Measurements from ENCODE around the gene ERLEC1. TPM values are rescaled to one million over a fixed set of nuclear protein-coding genes. Genes with fewer than 3 reads are reported as not detected.
"Not testable (repeated sequence)": the region's sequence is repeated elsewhere in the genome, so short reads cannot be mapped to it uniquely, and the experiment has no call there.

The ERLEC1 gene
- total RNA-seq, 1 experiment from 2014 or later: 35.7 TPM

GRCh38 chr2:53820711-53821110 is 33.9 kb downstream of the ERLEC1 start:
- Histone ChIP-seq H3K4me1 (replicated peaks; ENCODE audit: insufficient read depth) (no peaks in the 10 kb centered on the region), H3K9me2 (ENCODE audit: insufficient read depth) (no peaks in the 10 kb centered on the region), H3F3A (ENCODE audit: insufficient read depth, low read depth) (peaks cover 9% of the 10 kb centered on the region; the same call in 1 of the 2 replicates), H2AFZ (no peak overlapping the region), H3K36me3 (ENCODE audit: low read depth) (peaks cover 13% of the 10 kb centered on the region; the same call in 1 of the 2 replicates), H3K9me3 (ENCODE audit: insufficient read depth, low read depth) (no peaks in the 10 kb centered on the region), H3K79me2 (ENCODE audit: low read depth) (no peaks in the 10 kb centered on the region), H3K27ac (no peak overlapping the region), H3K27me3 (ENCODE audit: insufficient read depth, low read depth) (no peaks in the 10 kb centered on the region), H3K4me2 (no peak overlapping the region), H4K20me1 (ENCODE audit: insufficient read depth) (no peaks in the 10 kb centered on the region; the same call in 1 of the 2 replicates), H3K4me3 (no peak overlapping the region)
- ChIA-PET POLR2A (ENCODE audit: unreplicated experiment) (no interaction called here), CTCF (no interaction called here)
- DNase-seq: peak in 1 of 2 experiments; percentile 57
- TF ChIP-seq EZH2 (IDR thresholded peaks at IDR 0.05; ENCODE audit: low read depth): no peak
- TF ChIP-seq CTCF (conservative IDR thresholded peaks at IDR 0.05): no peak
- no TSS peak for BruUV-seq (replicated peaks)
- intact Hi-C loops (cut with micrococcal nuclease; ENCODE audit: unreplicated experiment): no loop called here

DNA sequence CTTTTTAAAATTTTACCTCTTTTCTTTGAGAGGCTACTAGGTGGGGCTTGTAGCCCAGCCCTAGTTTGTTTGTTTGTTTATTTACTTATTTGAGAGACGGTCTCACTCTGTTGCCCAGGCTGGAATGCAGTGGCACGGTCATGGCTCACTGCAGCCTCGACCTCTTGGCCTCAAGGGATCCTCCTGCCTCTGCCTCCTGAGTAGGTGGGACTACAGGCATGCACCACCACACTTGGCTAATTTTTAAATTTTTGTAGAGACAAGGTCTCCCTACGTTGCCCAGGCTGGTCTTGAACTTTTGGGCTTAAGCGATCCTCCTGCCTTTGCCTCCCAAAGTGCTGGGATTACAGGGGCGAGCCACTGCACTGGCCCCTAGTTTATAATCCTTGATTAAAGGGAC is 35.0 kb downstream of the ERLEC1 start:
- ChIA-PET CTCF (no interaction called here), POLR2A (ENCODE audit: unreplicated experiment) (no interaction called here)
- H3K79me2 ChIP-seq (ENCODE audit: low read depth): no peaks in the 10 kb centered on the region
- H4K20me1 ChIP-seq (ENCODE audit: insufficient read depth): no peaks in the 10 kb centered on the region; the same call in 1 of the 2 replicates
- peaks cover 14% of the 10 kb centered on the region; the same call in 1 of the 2 replicates for H3F3A ChIP-seq (ENCODE audit: insufficient read depth, low read depth)
- BruUV-seq (replicated peaks): no TSS peak
- H3K4me2 ChIP-seq: no peak overlapping the region
- H2AFZ ChIP-seq: no peak overlapping the region
- no peak overlapping the region for H3K27ac ChIP-seq
- DNase-seq: no peak
- H3K4me3 ChIP-seq: no peak overlapping the region
- intact Hi-C loops (cut with micrococcal nuclease; ENCODE audit: unreplicated experiment): no loop called here
- no peaks in the 10 kb centered on the region for H3K4me1 ChIP-seq (replicated peaks; ENCODE audit: insufficient read depth)
- H3K36me3 ChIP-seq (ENCODE audit: low read depth): 0 out of 2 replicates have a peak, but pooled peaks cover 7% of the 10 kb centered on the region
- TF ChIP-seq CTCF (conservative IDR thresholded peaks at IDR 0.05) (no peak), EZH2 (IDR thresholded peaks at IDR 0.05; ENCODE audit: low read depth) (no peak)
- no peaks in the 10 kb centered on the region for H3K27me3 ChIP-seq (ENCODE audit: insufficient read depth, low read depth)
- H3K9me2 ChIP-seq (ENCODE audit: insufficient read depth): no peaks in the 10 kb centered on the region
- H3K9me3 ChIP-seq (ENCODE audit: insufficient read depth, low read depth): no peaks in the 10 kb centered on the region

- H3K27me3 ChIP-seq (ENCODE audit: insufficient read depth, low read depth); BruUV-seq (replicated peaks); H4K20me1 ChIP-seq (ENCODE audit: insufficient read depth); H3K4me1 ChIP-seq (replicated peaks; ENCODE audit: insufficient read depth); H2AFZ ChIP-seq; POLR2A ChIA-PET (ENCODE audit: unreplicated experiment); intact Hi-C loops (cut with micrococcal nuclease; ENCODE audit: unreplicated experiment); H3K79me2 ChIP-seq (ENCODE audit: low read depth); CTCF ChIA-PET; DNase-seq; H3K9me3 ChIP-seq (ENCODE audit: insufficient read depth, low read depth); H3K4me2 ChIP-seq; H3K4me3 ChIP-seq; H3K27ac ChIP-seq; H3K36me3 ChIP-seq (ENCODE audit: low read depth); H3K9me2 ChIP-seq (ENCODE audit: insufficient read depth): not testable (repeated sequence)
- H3F3A ChIP-seq (ENCODE audit: insufficient read depth, low read depth): peaks cover 14% of the 10 kb centered on the region; the same call in 1 of the 2 replicates
Measured at GRCh38 chr2:53823639-53824038, 36.8 kb downstream of the ERLEC1 start.

- POLR2A ChIA-PET (ENCODE audit: unreplicated experiment): no interaction called here
- H3K4me3 ChIP-seq: no peak overlapping the region
- H3K27ac ChIP-seq: no peak overlapping the region
- H3K9me2 ChIP-seq (ENCODE audit: insufficient read depth): no peaks in the 10 kb centered on the region
- intact Hi-C loops (cut with micrococcal nuclease; ENCODE audit: unreplicated experiment): no loop called here
- CTCF ChIA-PET: no interaction called here
- H3F3A ChIP-seq (ENCODE audit: insufficient read depth, low read depth): peaks cover 5% of the 10 kb centered on the region; the same call in 1 of the 2 replicates
- H3K36me3 ChIP-seq (ENCODE audit: low read depth): no peaks in the 10 kb centered on the region
- no peak for TF ChIP-seq EZH2 (IDR thresholded peaks at IDR 0.05; ENCODE audit: low read depth)
- TF ChIP-seq CTCF (conservative IDR thresholded peaks at IDR 0.05): no peak
- H2AFZ ChIP-seq: no peak overlapping the region
- BruUV-seq (replicated peaks): no TSS peak
- no peaks in the 10 kb centered on the region for H3K79me2 ChIP-seq (ENCODE audit: low read depth)
- H3K4me2 ChIP-seq: no peak overlapping the region
- no peaks in the 10 kb centered on the region for H3K9me3 ChIP-seq (ENCODE audit: insufficient read depth, low read depth)
- no peaks in the 10 kb centered on the region for H3K4me1 ChIP-seq (replicated peaks; ENCODE audit: insufficient read depth)
- H3K27me3 ChIP-seq (ENCODE audit: insufficient read depth, low read depth): no peaks in the 10 kb centered on the region
- no peaks in the 10 kb centered on the region; the same call in 1 of the 2 replicates for H4K20me1 ChIP-seq (ENCODE audit: insufficient read depth)
- no peak for DNase-seq
Measured at GRCh38 chr2:53826030-53826410, 39.2 kb downstream of the ERLEC1 start.

Measured in PC-9 (cell line).